Hematopoietic multipotent progenitor cell treated with erythropoietin and hydrocortisone succinate and interleukin-3 and kit ligand, for 4 days (in vitro differentiated cells): ENCODE results near the gene ATP2A1.
"Not testable (repeated sequence)": the region's sequence is repeated elsewhere in the genome, so short reads cannot be mapped to it uniquely, and the experiment has no call there.

ENCODE experiments used
- DNase-seq: peaks from one replicate; pipeline ENCODE4 v3.0.0-alpha.2; 2015

ATP2A1 gene

GRCh38 chr16:28939825-28940224, 61.5 kb downstream of the ATP2A1 start:
- not testable (repeated sequence) for DNase-seq

- no peak for DNase-seq
Observed at GRCh38 chr16:28943281-28943680, 65.0 kb downstream of the ATP2A1 start.

GRCh38 chr16:28946681-28947080, 68.4 kb downstream of the ATP2A1 start:
- DNase-seq: no peak

GRCh38 chr16:28950648-28951409, 72.5 kb downstream of the ATP2A1 start, which contains the start of gene NFATC2IP:
TSS of gene NFATC2IP (plus strand) at chr16:28950937. CDS start at chr16:28951012, 75 bp downstream.
- DNase-seq: peak; percentile 100

GRCh38 chr16:28951410-28951943, 73.2 kb downstream of the ATP2A1 start:
- peak; percentile 71 for DNase-seq
